BJ (cell line): ENCODE measurements around the gene ZNF625. TPM values are rescaled to one million over a fixed set of nuclear protein-coding genes. Genes with fewer than 3 reads are reported as not detected.

ENCODE experiments used
- CTCF ChIA-PET: fragments of 350-600 bp; formaldehyde crosslinking; extraction: SDS; loops from one replicate; lab custom pipeline; 2021; ENCODE audit warnings: antibody characterized with exemption, inconsistent platforms; lab: Yijun Ruan, JAX
- POLR2A ChIA-PET: fragments of 300-600 bp; sonication (Branson Sonifier 250); formaldehyde crosslinking; extraction: SDS; loops from one replicate; lab custom pipeline; 2021; ENCODE audit warnings: antibody characterized with exemption; lab: Charles Lee
- DNase-seq: peaks from one replicate; pipeline ENCODE4 v3.0.0-alpha.2; 2011; ENCODE audit warnings: low read depth
- H3K27me3 ChIP-seq: 2 replicates; pipeline ENCODE4 v1.6.0; 2011; ENCODE audit warnings: low read length; ENCODE audit not compliant: control insufficient read depth, insufficient read depth
- H3K36me3 ChIP-seq: 2 replicates; pipeline ENCODE4 v1.5.1; 2011; ENCODE audit warnings: low read length; ENCODE audit not compliant: control insufficient read depth, insufficient read depth
- H3K4me3 ChIP-seq: 2 replicates; pipeline ENCODE4 v1.5.1; 2011; ENCODE audit warnings: low read depth, mild to moderate bottlenecking, control low read depth, low read length
- CTCF ChIP-seq: IDR thresholded peaks from 2 replicates; pipeline ENCODE4 v1.5.1; 2011; ENCODE audit warnings: low read depth, mild to moderate bottlenecking, control low read depth, inconsistent platforms, low read length, moderate library complexity; ENCODE audit not compliant: insufficient read depth
- polyA plus RNA-seq: library from polyadenylated mRNA; depleted of rRNA; stranded (reverse); fragments of >200 nt; gene quantifications from 2 replicates; pipeline ENCODE4 v1.2.3, GENCODE V29; 2011

ZNF625 gene
- polyA plus RNA-seq, 1 experiment: 1.5 TPM

GRCh38 chr19:12145348-12145747, 11.2 kb downstream of the ZNF625 start:
- no peak for TF ChIP-seq CTCF
- no peak for DNase-seq
- H3K4me3 ChIP-seq: no peak overlapping the region
- peaks cover 13% of the 10 kb centered on the region for H3K36me3 ChIP-seq
- ChIA-PET CTCF (no interaction called here), POLR2A (no interaction called here)
- no peaks in the 10 kb centered on the region for H3K27me3 ChIP-seq

- POLR2A ChIA-PET: no interaction called here
- H3K27me3 ChIP-seq: no peaks in the 10 kb centered on the region
- TF ChIP-seq CTCF: no peak
- DNase-seq: no peak
- no peak overlapping the region for H3K4me3 ChIP-seq
- CTCF ChIA-PET: interaction anchor here (0.6 to 6.2 kb wide), 24 partner anchors 9 to 344 kb away, joined by 3 to 70 read pairs (median 6); partner anchors contain the start of genes ZNF491, ZNF625, ZNF700 and ZNF763
- peaks cover 16% of the 10 kb centered on the region for H3K36me3 ChIP-seq
Observed at GRCh38 chr19:12141405-12141736, 15.2 kb downstream of the ZNF625 start.

- TF ChIP-seq CTCF: peak; percentile 93
- no peaks in the 10 kb centered on the region for H3K27me3 ChIP-seq
- ChIA-PET POLR2A (interaction anchor here (0.8 kb wide), 2 partner anchors 16 to 81 kb away, joined by 3 to 4 read pairs; partner anchors contain the start of gene ZNF625), CTCF (interaction anchor here (0.6 to 6.2 kb wide), 35 partner anchors 9 to 581 kb away, joined by 3 to 70 read pairs (median 4); partner anchors contain the start of genes ZNF136, ZNF491, ZNF625 and ZNF700)
- peaks cover 11% of the 10 kb centered on the region for H3K36me3 ChIP-seq
- DNase-seq: peak; percentile 25
- H3K4me3 ChIP-seq: peak overlapping the region; percentile 78
Observed at GRCh38 chr19:12140545-12141404, 15.8 kb downstream of the ZNF625 start.

GRCh38 chr19:12139885-12140544, 16.5 kb downstream of the ZNF625 start, which contains the start of gene ZNF20:
Gene ZNF20 (minus strand): TSS chr19:12140350. CDS start chr19:12140182, 168 bp downstream.
- TF ChIP-seq CTCF: no peak
- DNase-seq: peak; percentile 66
- Histone ChIP-seq H3K4me3 (peak within 1 kb of the TSS; percentile 78), H3K36me3 (peaks cover 6% of the 10 kb centered on the region), H3K27me3 (no peaks in the 10 kb centered on the region)
- CTCF ChIA-PET: interaction anchor here (0.7 to 6.2 kb wide), 23 partner anchors 10 to 580 kb away, joined by 3 to 70 read pairs (median 6); partner anchors contain the start of genes ZNF136, ZNF491, ZNF625 and ZNF763
- POLR2A ChIA-PET: interaction anchor here (0.8 kb wide), 2 partner anchors 17 to 80 kb away, joined by 3 to 4 read pairs; partner anchors contain the start of gene ZNF625
